Embryonic facial prominence (tissue), 1 donor: ENCODE results near the gene DUS1L.
"Not testable (repeated sequence)": the region's sequence is repeated elsewhere in the genome, so short reads cannot be mapped to it uniquely, and the experiment has no call there.

ENCODE experiments used
- DNase-seq: peaks from one replicate; pipeline ENCODE4 v3.0.0-alpha.2; 2016; ENCODE audit errors: extremely low spot score

Gene DUS1L

GRCh38 chr17:82039695-82040299 lies 25.8 kb downstream of the DUS1L start:
- no peak for DNase-seq

DNA sequence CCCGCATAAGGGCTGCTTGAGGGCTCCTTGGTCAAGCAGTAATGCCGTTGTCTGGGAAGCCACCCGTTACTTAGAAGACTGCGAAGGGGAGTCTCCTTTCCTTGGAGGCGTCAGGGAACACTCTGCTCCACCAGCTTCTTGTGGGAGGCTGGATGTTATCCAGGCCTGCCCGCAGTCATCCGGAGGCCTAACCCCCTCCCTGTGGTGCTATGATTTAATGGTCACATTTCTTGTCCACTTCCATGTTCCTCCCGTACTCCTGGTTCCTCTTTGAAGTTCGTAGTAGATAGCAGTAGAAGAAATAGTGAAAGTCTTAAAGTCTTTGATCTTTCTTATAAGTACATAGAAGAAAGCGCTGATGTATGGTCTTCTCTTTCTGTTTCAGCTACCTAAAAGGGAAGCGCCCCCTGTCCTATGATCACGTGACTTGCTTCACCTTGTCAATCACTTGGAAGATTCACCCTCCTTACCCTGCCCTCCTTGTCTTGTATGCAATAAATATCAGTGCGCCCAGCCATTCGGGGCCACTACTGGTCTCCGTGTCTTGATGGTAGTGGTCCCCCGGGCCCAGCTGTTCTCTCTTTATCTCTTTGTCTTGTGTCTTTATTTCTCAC lies 26.7 kb downstream of the DUS1L start:
- DNase-seq = not testable (repeated sequence)

- no peak for DNase-seq
Measured at GRCh38 chr17:82037889-82038195, 27.8 kb downstream of the DUS1L start.

GRCh38 chr17:82037092-82037888 lies 28.3 kb downstream of the DUS1L start, which contains the start of gene DCXR:
TSS of gene DCXR (minus strand) at chr17:82037697. CDS start at chr17:82037682, 15 bp downstream.
- peak; percentile 75 for DNase-seq

- DNase-seq = no peak
Measured at GRCh38 chr17:82036634-82037091, 28.9 kb downstream of the DUS1L start.

DNA sequence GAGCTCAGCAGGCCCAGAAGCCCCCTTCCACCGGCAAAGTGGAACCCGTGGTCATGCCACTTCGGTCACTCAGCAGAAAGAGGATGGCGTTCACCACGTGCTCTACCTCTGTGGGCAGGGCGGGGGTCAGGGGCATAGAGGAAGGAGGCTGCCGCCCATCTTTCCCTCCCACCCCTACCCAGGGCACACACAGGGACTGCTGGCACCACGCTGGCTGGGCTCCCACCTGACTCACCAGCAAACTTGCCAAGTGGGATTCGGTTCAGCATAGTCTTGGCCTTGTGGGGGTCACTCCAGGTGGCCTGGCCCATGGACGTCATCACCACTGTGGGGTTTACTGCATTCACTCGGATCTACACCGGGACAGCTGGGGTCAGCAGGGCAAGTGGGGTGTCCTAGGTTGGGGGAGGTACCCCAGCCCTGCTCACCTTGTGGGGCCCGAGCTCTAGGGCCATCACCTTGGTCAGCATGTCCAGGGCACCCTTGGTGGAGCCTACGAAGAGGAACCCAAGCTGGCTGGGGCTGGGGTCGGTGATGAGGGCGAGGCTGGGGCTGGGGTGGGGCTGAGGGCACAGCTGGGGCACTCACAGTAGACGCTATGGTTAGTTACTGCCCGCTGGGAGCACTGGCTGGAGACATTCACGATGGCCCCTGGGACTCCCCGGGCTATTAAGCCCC lies 29.5 kb downstream of the DUS1L start:
- no peak for DNase-seq

GRCh38 chr17:82035488-82035887 lies 30.1 kb downstream of the DUS1L start:
- DNase-seq = no peak

- no peak for DNase-seq
Measured at GRCh38 chr17:82034371-82035011, 31.1 kb downstream of the DUS1L start.

DNA sequence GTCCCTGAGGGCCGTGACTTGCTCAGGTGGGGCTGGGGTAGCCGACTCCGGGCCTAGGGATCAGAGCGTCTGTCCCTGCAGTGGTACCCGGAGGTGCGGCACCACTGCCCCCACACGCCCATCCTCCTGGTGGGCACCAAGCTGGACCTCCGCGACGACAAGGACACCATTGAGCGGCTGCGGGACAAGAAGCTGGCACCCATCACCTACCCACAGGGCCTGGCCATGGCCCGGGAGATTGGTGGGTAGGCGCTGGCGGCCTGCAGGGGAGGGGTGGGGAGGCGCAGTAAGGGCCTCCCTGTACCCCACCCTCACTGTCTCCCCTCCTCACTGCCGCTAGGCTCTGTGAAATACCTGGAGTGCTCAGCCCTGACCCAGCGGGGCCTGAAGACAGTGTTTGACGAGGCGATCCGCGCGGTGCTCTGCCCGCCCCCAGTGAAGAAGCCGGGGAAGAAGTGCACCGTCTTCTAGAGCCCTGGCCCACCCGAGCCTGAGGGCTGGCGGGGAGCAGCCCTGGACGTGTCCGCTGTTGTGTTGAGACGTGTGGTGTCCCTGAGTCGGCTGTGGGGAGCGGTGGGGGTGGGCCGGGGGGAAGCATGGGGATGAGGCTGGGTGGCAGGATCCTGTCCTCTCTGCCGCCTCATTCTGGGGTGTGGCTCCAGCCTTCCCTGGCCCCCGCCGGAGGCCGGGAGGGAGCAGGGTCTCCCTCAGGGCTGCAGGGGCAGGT lies 32.1 kb downstream of the DUS1L start:
- no peak for DNase-seq

GRCh38 chr17:82031885-82032627 lies 33.5 kb downstream of the DUS1L start:
- no peak for DNase-seq

- DNase-seq = no peak
Measured at GRCh38 chr17:82031303-82031884, 34.2 kb downstream of the DUS1L start, which contains the start of gene RAC3. TSS of gene RAC3 (plus strand) at chr17:82031678. CDS start at chr17:82031762, 84 bp downstream.

DNA sequence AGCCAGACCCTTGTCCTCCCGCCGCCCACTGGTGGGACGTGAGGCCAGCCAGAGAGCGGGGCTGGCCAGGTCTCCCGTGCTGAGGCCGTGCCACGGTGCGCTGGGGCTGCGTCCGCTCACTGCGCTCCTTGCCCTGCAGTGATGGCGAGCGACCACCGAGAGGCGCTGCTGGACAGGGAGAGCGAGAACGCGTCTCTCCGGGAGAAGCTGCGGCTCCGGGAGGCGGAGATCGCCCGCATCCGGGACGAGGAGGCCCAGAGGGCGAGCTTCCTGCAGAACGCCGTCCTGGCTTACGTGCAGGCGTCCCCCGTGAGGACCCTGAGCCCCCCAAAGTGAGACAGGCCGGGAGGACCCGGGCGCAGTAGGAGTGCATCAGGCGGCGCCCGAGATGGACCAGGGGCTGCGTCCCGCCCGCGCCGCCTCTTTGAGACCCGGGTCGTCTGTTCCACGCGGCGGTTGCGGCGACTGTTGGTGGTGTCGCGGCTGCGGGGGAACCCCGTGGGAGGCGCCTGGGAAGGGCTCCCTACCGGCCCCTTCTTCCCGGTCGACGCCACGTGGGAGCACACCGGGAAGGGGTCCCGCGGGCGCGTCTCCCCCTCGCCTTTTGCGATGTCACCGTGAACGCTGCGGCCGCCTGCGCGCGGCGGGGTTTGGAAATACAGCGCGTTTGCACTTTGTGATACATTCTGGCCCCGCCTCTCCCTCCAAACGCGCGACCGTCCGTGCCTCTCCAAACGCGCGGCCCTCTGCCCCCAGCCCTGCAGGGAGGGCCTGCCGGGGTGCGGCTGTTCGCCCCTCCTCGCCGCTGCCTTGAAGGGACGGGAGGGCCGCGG lies 34.9 kb downstream of the DUS1L start:
- DNase-seq = no peak

DNA sequence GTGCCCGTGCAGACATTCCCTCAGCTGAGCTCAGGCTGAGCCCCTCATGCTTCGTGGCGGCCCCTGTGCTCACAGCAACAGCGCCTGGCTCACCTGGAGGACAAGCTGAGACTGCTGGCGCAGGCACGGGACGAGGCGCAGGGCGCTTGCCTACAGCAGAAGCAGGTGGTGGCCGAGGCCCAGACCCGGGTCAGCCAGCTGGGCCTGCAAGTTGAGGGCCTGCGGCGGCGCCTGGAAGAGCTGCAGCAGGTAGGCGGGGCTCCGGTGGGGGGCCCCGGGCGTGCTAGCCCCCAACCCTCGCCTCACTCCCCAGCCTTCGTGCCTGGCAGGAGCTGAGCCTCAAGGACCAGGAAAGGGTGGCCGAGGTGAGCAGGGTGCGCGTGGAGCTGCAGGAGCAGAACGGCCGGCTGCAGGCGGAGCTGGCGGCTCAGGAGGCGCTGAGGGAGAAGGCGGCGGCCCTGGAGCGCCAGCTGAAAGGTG lies 35.6 kb downstream of the DUS1L start:
- DNase-seq = no peak

DNA sequence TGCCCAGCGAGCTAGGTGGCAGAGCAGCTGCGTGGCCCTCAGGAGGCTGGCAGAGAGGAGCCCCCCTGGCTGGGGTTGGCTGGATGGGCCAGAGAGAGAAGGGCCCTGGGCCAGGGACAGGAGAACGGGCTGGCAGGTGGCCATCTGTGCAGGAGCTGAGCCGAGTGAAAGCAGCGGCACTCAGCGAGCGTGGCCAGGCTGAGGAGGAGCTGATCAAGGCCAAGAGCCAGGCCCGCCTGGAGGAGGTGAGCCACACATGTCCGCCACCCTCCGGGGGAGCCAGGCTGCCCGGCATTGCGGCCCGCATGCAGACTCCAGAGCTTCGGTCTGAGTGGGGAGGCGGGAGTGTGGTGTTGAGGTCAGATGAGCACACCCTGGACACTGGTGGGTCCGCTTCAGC lies 36.2 kb downstream of the DUS1L start:
- no peak for DNase-seq

GRCh38 chr17:82028966-82029365 lies 36.6 kb downstream of the DUS1L start:
- no peak for DNase-seq

DNA sequence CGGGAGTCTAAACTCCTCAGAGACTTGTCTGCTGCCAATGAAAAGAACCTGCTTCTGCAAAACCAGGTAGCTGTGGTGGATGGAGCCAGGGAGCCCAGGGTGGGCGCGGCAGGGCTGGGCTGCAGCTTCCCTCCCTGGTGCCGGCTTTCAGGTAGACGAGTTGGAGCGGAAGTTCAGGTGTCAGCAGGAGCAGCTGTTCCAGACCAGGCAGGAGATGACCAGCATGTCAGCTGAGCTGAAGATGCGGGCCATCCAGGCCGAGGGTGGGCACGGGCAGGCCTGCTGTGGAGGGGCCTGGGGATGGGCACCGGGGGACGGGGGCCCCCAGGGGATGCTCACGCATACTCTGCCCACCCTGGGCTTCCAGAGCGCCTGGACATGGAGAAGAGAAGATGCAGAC lies 37.4 kb downstream of the DUS1L start:
- no peak for DNase-seq

- DNase-seq = no peak
Measured at GRCh38 chr17:82025401-82026107, 40.0 kb downstream of the DUS1L start.

- DNase-seq = no peak
Measured at GRCh38 chr17:82024859-82025258, 40.7 kb downstream of the DUS1L start.
